NCI-H345 treated with DMSO at 0.1 percent for 48 hours (cell line): Measurements from ENCODE around the gene CDH18.
A peak's percentile ranks its signal among the peaks of the same experiment; 100 is the strongest.

Experiments
- DNase-seq: peaks from one replicate; lab custom pipeline; 2025; ENCODE audit not compliant: unreplicated experiment; lab: John Stamatoyannopoulos, UW

CDH18 gene, protein sequence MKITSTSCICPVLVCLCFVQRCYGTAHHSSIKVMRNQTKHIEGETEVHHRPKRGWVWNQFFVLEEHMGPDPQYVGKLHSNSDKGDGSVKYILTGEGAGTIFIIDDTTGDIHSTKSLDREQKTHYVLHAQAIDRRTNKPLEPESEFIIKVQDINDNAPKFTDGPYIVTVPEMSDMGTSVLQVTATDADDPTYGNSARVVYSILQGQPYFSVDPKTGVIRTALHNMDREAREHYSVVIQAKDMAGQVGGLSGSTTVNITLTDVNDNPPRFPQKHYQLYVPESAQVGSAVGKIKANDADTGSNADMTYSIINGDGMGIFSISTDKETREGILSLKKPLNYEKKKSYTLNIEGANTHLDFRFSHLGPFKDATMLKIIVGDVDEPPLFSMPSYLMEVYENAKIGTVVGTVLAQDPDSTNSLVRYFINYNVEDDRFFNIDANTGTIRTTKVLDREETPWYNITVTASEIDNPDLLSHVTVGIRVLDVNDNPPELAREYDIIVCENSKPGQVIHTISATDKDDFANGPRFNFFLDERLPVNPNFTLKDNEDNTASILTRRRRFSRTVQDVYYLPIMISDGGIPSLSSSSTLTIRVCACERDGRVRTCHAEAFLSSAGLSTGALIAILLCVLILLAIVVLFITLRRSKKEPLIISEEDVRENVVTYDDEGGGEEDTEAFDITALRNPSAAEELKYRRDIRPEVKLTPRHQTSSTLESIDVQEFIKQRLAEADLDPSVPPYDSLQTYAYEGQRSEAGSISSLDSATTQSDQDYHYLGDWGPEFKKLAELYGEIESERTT

GRCh38 chr5:19987612-19988361, at the start of gene CDH18:
TSS of gene CDH18 (minus strand) at chr5:19988200. CDS start at chr5:19838986, 149,214 bp downstream.
- peak; percentile 72 for DNase-seq

DNA sequence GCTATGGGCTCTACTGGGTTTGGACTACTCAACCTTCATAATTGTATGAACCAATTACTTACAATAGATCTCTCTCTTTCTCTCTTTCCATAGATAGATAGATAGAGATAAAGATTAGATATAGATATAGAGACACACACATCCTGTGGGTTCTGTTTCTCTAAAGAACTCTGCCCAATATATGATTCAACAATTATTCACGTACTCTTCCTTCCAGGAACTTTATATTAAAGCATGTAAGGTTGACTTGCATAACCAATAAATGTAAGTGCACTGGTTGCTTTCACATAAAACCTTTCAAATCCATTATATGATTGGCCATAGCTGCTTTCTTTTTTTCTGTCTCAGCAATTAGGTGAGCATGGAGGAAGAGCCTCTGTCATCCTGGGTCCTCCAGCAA, 46.7 kb upstream of the CDH18 start:
- no peak for DNase-seq

GRCh38 chr5:20033881-20034280, 45.9 kb upstream of the CDH18 start:
- no peak for DNase-seq

GRCh38 chr5:20032896-20033295, 44.9 kb upstream of the CDH18 start:
- DNase-seq, result no peak

- no peak for DNase-seq
Measured at GRCh38 chr5:20030125-20030524, 42.1 kb upstream of the CDH18 start.

DNA sequence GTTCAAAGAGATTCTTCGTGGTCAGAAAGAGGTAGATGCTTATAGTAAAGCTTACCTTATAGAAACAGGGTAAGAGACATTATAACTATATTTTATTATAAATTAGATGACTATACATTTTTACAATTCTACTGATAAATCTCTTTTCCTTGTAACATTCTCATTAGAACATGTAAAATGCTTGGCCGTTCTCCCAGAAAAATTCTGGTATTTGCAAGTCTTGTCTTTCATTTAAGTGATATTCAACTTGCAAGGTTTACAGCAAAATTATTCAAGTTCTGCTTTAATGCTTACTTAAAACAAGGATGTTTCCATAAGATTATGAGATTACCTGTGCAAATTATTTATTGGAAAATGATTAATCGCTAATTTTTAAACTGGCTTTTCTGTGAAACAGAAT, 41.3 kb upstream of the CDH18 start:
- no peak for DNase-seq

- DNase-seq, result no peak
Measured at GRCh38 chr5:20028506-20028905, 40.5 kb upstream of the CDH18 start.

GRCh38 chr5:20023686-20024180, 35.7 kb upstream of the CDH18 start:
- no peak for DNase-seq

GRCh38 chr5:20020247-20020646, 32.2 kb upstream of the CDH18 start:
- DNase-seq, result no peak

- DNase-seq, result no peak
Measured at GRCh38 chr5:20017021-20017420, 29.0 kb upstream of the CDH18 start.

- no peak for DNase-seq
Measured at GRCh38 chr5:20000416-20000815, 12.4 kb upstream of the CDH18 start.

- DNase-seq, result no peak
Measured at GRCh38 chr5:19988457-19988856, 457 bp upstream of the CDH18 start.

GRCh38 chr5:19986806-19987205, 1.2 kb downstream of the CDH18 start:
- DNase-seq, result no peak

DNA sequence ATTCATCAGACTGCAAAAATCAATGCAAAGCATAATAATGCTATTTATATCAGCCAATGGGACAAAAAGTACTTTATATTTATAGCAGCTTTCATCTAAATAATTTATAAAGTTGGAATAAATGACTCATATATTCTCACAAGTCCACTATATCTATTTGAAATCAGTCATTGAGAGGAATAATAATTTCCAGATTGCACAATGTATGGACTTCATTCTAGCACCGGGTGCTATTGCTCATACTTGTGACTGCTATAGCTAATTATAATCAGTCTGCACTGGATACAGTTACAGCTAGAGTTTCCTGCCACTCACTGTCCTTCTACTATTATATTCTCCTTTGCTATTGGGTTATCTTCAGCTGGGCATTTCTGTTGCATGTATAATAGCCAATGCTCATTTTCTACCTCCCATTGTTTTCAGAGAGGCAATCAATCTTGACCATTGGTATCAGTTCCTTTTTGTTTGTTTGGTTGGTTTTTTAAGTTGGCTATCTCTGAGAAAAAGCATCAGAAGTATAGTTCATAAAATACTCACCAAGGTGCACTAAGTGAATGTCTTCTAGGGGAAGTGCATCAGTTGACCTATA, 1.9 kb downstream of the CDH18 start:
- DNase-seq, result no peak

GRCh38 chr5:19978476-19978875, 9.5 kb downstream of the CDH18 start:
- no peak for DNase-seq

GRCh38 chr5:19977099-19977498, 10.9 kb downstream of the CDH18 start:
- no peak for DNase-seq

DNA sequence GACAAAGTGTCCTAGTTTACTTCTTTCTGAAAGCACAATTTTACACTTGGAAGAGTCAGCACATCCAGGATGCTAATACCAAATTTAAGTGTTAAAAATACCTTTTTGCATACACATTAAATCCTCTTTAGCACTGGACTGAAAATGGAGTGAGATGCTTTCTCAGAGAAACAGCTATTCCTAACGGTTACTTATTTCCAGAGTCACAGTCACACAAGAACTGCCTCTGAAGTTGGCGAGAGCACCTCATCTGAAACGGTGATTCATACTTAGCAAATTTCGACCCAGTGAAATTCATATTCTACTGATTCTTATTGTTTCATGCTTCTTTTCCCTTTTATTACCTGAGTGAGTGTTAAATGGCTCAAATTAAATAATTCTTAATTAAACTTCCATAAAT, 12.2 kb downstream of the CDH18 start:
- no peak for DNase-seq

DNA sequence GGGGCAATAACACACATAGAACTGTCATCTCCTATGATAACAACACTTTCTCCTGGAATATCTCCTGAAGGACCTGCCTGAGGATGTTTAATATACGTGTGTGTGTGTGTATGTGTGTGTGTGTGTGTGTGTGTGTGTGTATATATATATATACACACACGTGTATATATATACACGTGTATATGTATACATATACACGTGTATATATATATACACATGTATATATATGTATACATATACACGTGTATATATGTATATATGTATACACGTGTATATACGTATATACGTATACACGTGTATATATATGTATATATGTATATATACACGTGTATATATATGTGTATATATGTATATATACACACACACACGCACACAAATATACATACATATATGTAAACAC, 27.5 kb downstream of the CDH18 start:
- DNase-seq, result no peak

DNA sequence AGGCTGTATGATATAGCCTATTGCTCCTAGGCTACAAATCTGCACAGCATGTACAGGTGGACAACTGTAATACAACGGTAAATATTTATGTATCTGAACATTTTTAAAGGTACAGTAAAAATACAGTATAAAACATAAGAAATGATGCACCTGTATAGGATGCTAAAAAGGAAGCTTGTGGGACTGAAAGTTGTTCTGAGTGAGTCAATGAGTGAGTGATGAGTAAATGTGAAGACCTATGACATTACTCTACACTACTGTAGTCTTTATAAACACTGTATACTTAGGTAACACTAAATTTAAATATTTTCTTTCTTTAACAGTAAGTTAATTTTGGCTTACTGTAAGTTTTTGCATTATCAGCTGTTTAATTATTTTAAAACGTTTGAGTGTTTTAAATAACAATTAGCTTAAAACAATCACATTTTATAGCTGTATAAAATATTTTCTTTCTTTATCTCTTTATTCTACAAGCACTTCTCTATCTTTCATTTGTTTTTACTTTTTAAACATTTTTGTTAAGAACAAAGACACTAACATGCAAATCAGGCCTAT, 28.1 kb downstream of the CDH18 start:
- no peak for DNase-seq

GRCh38 chr5:19950897-19951296, 37.1 kb downstream of the CDH18 start:
- no peak for DNase-seq

- no peak for DNase-seq
Measured at GRCh38 chr5:19940192-19940591, 47.8 kb downstream of the CDH18 start.
